GM08714 (cell line): ENCODE measurements around the gene SLC12A1.
"Not testable (repeated sequence)": the region's sequence is repeated elsewhere in the genome, so short reads cannot be mapped to it uniquely, and the experiment has no call there.

ENCODE experiments used
- H3K4me3 ChIP-seq: fragments of 200-500 bp; sonication (Bioruptor generic); 2 replicates; pipeline ENCODE4 v1.5.1; 2014; ENCODE audit warnings: mild to moderate bottlenecking, low read length, inconsistent platforms
- ZNF274 ChIP-seq: IDR thresholded peaks from 2 replicates; pipeline ENCODE4 v1.6.1; 2012; ENCODE audit warnings: mild to moderate bottlenecking, low read depth, low read length

Gene SLC12A1

DNA sequence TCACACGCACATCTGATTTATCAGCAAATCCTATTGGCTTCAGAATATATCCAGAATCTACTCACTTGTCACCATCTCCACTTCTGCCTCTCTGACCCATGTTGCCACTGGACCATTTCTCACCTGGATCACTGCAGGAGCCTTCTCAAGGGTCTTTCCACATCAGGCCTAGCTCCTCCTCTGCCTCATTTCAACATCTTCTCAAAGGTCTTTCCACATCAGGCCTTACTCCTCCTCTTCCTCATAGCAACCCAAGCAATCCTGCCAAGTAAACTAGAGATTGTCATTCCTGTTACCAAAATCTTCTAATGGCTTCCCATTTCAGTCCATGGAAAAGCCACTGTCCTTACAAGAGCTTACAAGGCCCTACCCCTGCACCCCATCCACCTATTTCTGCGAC lies 107.1 kb downstream of the SLC12A1 start:
- no peak overlapping the region for H3K4me3 ChIP-seq
- no peak for TF ChIP-seq ZNF274

DNA sequence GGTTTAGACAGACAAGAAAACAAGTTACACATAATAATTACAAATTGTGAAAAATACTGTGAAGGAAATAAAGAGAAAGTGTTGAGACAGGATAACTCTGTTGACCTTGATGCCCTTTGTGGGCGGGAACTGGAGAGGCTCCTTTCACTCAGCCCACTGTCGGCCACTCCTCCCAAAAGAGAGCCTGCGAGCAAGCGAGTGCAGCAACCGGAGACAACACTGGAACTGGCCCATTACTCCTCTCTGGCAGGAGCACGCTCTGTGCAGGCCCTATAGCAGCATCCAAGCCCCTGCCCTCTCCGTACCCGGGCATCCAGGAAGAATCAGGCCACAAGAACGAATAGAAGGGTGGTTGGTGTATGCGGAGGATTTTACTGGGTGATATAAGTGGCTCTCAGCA lies 108.9 kb downstream of the SLC12A1 start:
- TF ChIP-seq ZNF274, result no peak
- H3K4me3 ChIP-seq, result no peak overlapping the region

DNA sequence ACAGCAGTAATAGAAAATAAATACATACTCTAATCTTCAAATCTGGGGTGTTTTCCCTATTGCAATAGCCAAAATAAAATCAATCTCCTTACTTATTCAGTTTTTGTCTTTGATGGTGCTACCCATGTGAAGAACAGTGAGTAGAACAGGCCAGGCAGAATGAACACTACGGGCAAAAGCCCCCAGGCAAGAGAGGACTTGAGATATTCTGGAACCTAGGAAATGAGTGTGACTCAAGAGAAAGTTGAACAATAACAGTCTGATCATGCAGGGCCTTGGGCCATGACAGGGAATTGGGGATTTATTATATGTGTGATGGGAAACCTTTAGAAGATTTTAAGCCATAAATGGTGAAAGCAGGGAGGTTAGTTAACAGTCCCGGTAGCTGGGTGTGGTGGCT lies 111.1 kb downstream of the SLC12A1 start:
- TF ChIP-seq ZNF274, result no peak
- H3K4me3 ChIP-seq, result no peak overlapping the region

DNA sequence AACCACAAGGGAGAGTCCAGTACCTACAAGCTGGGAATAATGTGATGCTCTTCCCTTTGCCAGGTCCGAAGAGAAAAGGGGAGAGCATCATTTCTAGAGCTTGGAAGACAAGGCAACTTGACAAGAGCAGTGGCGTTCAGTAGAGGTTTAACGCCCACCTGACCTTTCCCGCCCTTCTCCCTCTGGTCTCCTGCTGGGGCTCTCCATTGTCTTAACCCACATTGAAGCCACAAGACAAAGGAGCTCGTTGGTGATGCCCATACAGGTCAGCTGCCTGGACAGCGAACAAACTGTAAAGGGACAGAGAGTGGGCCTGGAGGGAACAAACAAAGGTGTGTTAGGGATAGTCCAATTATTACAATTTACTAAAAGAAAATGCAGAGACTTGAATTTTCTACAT lies 112.0 kb downstream of the SLC12A1 start:
- no peak overlapping the region for H3K4me3 ChIP-seq
- no peak for TF ChIP-seq ZNF274

DNA sequence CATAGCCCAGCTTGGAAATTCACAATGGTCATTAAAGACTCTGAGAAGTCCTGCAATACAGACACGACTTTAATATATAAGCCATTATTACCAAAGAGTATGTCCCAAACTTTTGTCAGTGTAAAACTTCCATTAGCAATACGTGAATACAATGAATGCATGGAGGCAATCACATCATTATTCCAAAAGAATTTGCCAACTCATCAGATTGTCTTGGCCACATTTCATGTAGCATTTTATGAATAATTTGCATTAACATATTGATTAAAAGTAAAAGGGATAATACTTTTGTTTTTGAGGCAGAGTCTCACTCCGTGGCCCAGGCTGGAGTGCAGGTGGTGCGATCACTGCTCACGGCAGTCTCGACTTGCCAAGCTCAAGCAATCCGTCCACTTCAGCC lies 117.2 kb downstream of the SLC12A1 start:
- TF ChIP-seq ZNF274, result no peak
- no peak overlapping the region for H3K4me3 ChIP-seq

DNA sequence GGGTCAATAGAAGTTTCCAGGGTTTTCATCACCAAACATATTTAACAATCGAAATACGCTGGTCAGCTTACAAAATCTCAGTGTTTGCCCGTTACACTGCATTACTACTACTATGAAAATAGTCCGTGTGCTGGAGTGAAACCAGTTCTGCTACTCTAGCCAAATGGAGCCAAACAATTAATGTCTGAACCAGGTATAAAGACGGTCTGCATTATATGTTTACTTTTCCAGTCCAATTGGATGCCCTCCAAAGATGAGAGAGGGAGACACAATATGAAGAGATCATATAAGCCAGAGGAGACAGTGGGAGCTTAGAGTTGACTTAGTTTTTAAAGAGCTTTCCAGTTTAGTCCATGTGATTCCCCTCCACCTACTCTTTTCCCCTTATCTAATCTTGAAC lies 118.8 kb downstream of the SLC12A1 start:
- H3K4me3 ChIP-seq, result no peak overlapping the region
- TF ChIP-seq ZNF274, result no peak

DNA sequence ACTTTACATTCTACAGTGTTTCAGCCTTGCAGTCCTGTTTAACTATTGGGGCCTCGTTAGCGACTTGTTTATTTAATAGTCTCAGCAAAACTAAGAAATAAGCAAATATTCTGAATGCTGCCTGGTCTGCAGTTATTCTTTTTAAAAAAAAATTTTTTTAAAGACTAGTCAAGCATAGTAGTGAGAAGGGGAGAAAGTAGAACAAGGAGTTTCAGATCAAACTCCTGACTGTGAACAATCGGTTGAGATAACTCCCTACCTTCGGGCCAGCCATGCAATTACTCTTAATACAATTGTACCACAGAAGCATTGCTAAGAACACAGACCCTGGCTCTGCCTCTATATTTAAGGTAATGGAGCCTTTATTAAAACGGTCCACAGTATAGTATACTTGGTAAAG lies 119.3 kb downstream of the SLC12A1 start:
- no peak overlapping the region for H3K4me3 ChIP-seq
- no peak for TF ChIP-seq ZNF274

DNA sequence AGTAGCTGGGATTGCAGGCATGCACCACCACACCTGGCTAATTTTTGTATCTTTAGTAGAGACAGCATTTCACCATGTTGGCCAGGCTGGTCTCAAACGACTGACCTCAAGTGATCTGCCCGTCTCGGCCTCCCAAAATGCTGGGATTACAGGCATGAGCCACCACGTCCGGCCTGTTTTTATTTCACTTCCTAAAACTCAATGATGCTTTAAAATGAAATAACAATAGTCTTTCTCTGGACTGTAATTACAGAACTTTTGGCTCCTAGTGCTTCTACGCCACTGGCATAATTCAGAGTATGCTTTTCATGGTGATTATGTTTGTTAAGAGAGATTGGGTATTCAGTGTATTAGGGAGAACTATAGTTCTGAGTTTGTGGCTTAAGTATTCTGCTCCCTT lies 120.1 kb downstream of the SLC12A1 start:
- H3K4me3 ChIP-seq, result not testable (repeated sequence)

DNA sequence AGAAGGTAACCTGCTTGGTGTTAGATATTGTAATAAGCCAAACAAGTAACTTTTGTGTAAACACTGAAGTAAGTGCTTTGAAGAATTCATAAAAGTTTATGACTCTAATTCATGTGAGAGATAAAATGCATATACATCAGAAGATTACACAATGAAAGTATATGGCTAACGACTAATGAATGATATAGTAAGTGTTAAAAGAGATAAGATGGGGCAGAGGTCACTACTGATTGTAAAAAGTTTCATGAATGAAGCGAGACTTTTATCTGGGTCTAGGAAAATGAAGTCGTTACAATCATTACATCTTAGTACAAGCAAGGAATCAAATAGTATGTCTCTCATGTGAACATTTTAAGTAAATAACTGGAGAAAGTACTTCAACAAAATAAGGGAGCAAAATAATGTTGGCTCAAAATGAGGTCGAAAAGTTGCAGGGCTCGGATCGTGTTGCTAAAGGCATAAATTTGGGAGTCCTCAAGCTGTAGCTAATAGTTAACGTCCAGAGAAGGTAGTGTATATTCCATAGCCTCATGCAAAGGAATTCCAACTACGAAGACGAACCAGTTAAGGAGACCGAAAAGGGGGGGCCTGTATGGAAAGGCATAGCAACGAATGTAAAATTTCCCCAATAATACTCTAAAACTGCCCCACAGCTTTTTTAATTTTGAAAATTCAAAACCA lies 124.1 kb downstream of the SLC12A1 start:
- TF ChIP-seq ZNF274, result no peak
- peak overlapping the region; percentile 95 for H3K4me3 ChIP-seq

DNA sequence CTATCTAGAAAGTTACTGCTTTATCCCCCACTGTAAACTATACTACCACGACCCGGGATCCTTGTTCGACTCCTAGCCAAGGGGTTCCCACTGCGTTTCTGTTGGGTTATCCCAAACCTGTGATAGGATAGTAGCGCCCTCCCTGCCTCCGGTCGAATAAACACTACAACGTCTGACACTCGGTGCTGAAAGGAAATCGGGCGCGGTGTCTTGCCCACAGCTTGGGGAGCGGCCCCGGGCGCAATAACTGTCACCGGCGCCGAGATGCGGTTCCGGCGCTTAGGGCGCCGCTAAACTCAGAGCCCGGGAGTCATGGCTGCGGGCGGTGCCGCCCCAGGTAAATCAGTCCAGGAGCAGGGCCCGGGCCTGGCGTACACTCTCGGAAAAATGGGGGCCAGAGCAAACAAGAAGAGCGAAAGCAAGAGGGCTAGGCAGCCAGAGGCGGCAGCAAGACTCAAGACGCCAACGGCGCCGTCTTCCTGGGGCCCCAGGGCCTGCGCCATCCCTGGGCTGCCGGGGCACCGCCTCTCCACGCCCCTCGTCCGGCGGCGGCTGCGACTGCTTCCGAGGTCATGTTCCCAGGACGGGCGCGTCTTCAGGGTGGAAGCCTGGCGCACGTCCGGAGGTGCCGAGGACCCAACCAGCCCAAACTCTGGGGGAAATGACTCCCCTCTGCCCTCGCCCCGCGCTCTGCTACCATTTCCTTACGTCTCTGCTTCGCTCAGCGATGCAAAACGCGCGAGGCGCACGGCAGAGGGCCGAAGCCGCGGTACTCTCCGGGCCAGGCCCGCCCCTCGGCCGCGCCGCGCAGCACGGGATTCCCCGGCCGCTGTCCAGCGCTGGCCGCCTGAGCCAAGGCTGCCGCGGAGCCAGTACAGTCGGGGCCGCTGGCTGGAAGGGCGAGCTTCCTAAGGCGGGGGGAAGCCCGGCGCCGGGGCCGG lies 125.0 kb downstream of the SLC12A1 start, which contains the start of gene DUT:
Gene DUT, plus strand, starts transcription at position 575 of the 941 bp plus-strand sequence. Its CDS starts 87 bp downstream, at position 662.
- TF ChIP-seq ZNF274, result no peak
- peak within 1 kb of the TSS; percentile 95 for H3K4me3 ChIP-seq

DNA sequence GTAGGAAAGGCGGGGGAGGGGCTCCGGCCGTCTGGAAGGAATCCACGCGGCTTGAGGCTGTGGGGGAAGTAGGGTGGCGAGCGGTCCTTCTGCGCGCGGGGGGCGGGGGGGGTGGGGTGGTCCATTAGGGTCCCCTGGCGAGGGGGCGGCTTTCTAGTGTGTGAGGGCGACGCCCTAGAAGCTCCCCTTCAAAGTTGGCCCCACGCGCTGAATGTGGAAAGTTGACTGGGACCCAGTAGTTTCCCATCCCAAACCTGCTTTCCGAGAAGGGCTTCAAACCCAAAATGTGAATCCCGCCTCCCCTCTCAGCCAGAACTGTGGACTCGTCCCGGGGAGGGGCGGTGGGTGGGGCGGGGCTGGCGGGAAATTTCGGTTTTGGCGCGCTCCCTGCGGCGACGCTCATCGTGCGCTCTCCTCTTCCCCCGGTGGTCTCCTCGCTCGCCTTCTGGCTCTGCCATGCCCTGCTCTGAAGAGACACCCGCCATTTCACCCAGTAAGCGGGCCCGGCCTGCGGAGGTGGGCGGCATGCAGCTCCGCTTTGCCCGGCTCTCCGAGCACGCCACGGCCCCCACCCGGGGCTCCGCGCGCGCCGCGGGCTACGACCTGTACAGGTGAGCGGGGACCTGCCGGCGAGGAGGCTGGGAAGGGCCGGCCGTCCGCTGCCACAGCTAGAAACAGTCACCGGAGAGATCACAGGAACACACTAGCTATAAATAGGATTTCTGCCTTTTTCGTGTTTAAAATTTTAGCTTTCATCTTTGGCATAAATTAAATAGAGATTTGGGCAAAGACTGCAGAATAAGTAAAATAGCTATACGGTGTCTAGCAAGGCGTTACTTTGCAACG lies 125.9 kb downstream of the SLC12A1 start:
- TF ChIP-seq ZNF274, result no peak
- peak overlapping the region; percentile 95 for H3K4me3 ChIP-seq

DNA sequence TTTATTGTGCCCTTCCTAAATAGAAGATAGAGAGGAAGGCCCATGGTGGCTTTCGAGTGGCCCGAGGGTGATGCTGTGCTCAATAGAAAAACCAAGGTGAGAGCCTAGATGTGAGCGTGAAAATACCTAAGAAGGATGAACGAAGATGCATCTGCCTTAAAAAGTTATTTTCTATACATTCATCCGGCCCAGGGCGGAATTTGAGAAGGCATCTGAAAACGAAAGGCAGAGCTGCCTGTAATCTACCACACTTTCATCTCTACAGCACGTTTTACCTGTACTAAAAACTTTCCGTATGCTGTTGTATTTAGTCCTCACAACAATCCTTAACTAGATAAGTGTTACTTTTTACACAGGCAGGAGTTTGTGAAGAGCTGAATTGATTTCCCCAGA lies 126.5 kb downstream of the SLC12A1 start:
- no peak for TF ChIP-seq ZNF274
- H3K4me3 ChIP-seq, result peak overlapping the region; percentile 95

DNA sequence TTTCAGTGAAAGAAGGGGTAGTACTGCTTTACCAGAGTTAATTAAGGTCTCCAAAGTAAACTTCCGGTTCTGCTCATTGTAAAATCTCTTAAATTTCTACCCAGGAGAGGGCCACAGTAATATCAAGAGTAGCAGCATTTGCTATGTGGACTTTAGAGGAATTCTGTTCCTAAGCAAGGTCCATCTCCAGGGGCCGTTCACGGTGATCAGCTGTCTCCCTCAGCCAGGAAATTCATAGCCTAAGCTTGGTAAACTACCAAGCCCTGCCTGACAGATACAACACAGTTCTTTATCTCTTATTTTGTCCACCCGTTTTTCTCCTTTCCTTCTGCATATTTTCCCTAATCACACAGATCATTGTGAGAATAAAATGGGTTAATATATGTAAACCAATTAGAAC lies 127.4 kb downstream of the SLC12A1 start:
- no peak for TF ChIP-seq ZNF274
- peak overlapping the region; percentile 95 for H3K4me3 ChIP-seq

DNA sequence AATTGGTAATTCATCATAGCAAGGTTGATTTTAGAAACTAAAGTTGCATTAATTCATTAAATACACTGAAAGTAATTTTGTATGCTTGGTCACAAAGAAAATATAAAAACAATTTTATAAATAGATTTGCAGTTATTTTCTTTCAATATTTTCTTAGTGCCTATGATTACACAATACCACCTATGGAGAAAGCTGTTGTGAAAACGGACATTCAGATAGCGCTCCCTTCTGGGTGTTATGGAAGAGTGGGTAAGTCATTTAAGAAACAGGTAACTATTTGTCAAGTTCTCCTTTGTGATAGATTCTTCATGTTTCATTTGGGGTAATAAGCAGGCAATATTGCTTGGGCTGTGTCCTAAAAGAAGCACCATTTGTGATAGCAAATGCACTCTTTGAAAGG lies 128.2 kb downstream of the SLC12A1 start:
- H3K4me3 ChIP-seq, result no peak overlapping the region
- no peak for TF ChIP-seq ZNF274
